GM12878 (cell line): ENCODE results near the gene REPS1.

Source experiments
- EZH2 ChIP-seq: IDR thresholded peaks from 2 replicates; pipeline ENCODE4 v1.6.1; 2012; ENCODE audit warnings: low read depth, mild to moderate bottlenecking, control low read depth, inconsistent platforms, low read length, borderline replicate concordance; ENCODE audit not compliant: control insufficient read depth
- FOS ChIP-seq: IDR thresholded peaks from 3 replicates; pipeline ENCODE4 v1.6.1; 2011; ENCODE audit warnings: borderline replicate concordance; ENCODE audit not compliant: insufficient read length; ENCODE audit errors: extremely low read depth
- MTA3 ChIP-seq: IDR thresholded peaks from 2 replicates; pipeline ENCODE4 v1.6.1; 2012; ENCODE audit warnings: low read length, inconsistent platforms, borderline replicate concordance

- no peak for TF ChIP-seq EZH2
- TF ChIP-seq MTA3, result no peak
- no peak for TF ChIP-seq FOS
Measured at GRCh38 chr6:138996524-138996923, 8.5 kb upstream of the REPS1 start.
